WTC11 (cell line): ENCODE data around the gene GRAMD1A. TPM values are rescaled to one million over a fixed set of nuclear protein-coding genes. Genes with fewer than 3 reads are reported as not detected.
A peak's percentile ranks its signal among the peaks of the same experiment; 100 is the strongest.

Experiments used
- ATAC-seq: fragments of 200-7000 bp; cut with Tn5 transposase; 2 replicates; pipeline ENCODE4 v1.10.0; 2021; ENCODE audit warnings: mild to moderate bottlenecking, moderate library complexity
- CTCF ChIA-PET: fragments of 300-600 bp; sonication (Branson Sonifier 250); formaldehyde crosslinking; loops from one replicate; lab custom pipeline; 2021; ENCODE audit warnings: antibody characterized with exemption; lab: Charles Lee
- POLR2A ChIA-PET: fragments of 350-600 bp; sonication (Branson Sonifier 250); formaldehyde crosslinking; loops from one replicate; lab custom pipeline; 2021; ENCODE audit warnings: antibody characterized with exemption; lab: Charles Lee
- DNase-seq: peaks from one replicate; pipeline ENCODE4 v3.0.0; 2021; ENCODE audit warnings: low spot score
- H3K27ac Mint-ChIP-seq: 2 replicates; pipeline ENCODE4 v1.8.0; 2021; ENCODE audit warnings: mixed read lengths
- H3K27me3 Mint-ChIP-seq: 2 replicates; pipeline ENCODE4 v1.8.0; 2021; ENCODE audit warnings: low read depth, mild to moderate bottlenecking, moderate library complexity, mixed read lengths
- H3K36me3 Mint-ChIP-seq: 2 replicates; pipeline ENCODE4 v1.8.0; 2021; ENCODE audit warnings: mixed read lengths
- H3K4me1 Mint-ChIP-seq: 2 replicates; pipeline ENCODE4 v1.8.0; 2022; ENCODE audit warnings: mixed read lengths
- H3K4me3 Mint-ChIP-seq: 2 replicates; pipeline ENCODE4 v1.8.0; 2021; ENCODE audit warnings: mild to moderate bottlenecking, moderate library complexity, mixed read lengths
- H3K9me3 Mint-ChIP-seq: 2 replicates; pipeline ENCODE4 v1.8.0; 2021; ENCODE audit warnings: mixed read lengths
- CBFB ChIP-seq: sonication (generic); formaldehyde crosslinking; IDR thresholded peaks from 2 replicates; pipeline ENCODE4 v1.8.1; 2022; ENCODE audit warnings: mild to moderate bottlenecking, low read depth, missing genetic modification reagents
- CTCF ChIP-seq: fragments of 200-600 bp; IDR thresholded peaks from 2 replicates; pipeline ENCODE4 v1.8.0; 2022; ENCODE audit warnings: antibody characterized with exemption
- EMX1 ChIP-seq: fragments of 250-450 bp; sonication (Bioruptor Pico); IDR thresholded peaks from 2 replicates; pipeline ENCODE4 v1.8.0; 2021; ENCODE audit warnings: mild to moderate bottlenecking
- ESRRA ChIP-seq: sonication (generic); formaldehyde crosslinking; IDR thresholded peaks from 2 replicates; pipeline ENCODE4 v1.8.1; 2022; ENCODE audit warnings: mild to moderate bottlenecking, missing genetic modification reagents, borderline replicate concordance
- FOXK1 ChIP-seq: sonication (generic); formaldehyde crosslinking; IDR thresholded peaks from 2 replicates; pipeline ENCODE4 v1.8.0; 2022; ENCODE audit warnings: mild to moderate bottlenecking, moderate library complexity, missing genetic modification reagents
- FOXP1 ChIP-seq: sonication (generic); formaldehyde crosslinking; IDR thresholded peaks from 2 replicates; pipeline ENCODE4 v1.8.0; 2022; ENCODE audit warnings: missing genetic modification reagents, mild to moderate bottlenecking, moderate library complexity, borderline replicate concordance
- IRF2 ChIP-seq: sonication (generic); formaldehyde crosslinking; IDR thresholded peaks from 2 replicates; pipeline ENCODE4 v1.8.0; 2022; ENCODE audit warnings: low read depth, missing genetic modification reagents, borderline replicate concordance
- JAZF1 ChIP-seq: fragments of 250-450 bp; sonication (Bioruptor Pico); IDR thresholded peaks from 2 replicates; pipeline ENCODE4 v1.9.0; 2021; ENCODE audit warnings: moderate library complexity, mild to moderate bottlenecking, inconsistent platforms
- NFATC4 ChIP-seq: fragments of 250-450 bp; sonication (Bioruptor Pico); IDR thresholded peaks from 2 replicates; pipeline ENCODE4 v1.9.0; 2021; ENCODE audit warnings: mild to moderate bottlenecking
- NFYB ChIP-seq: sonication (generic); formaldehyde crosslinking; conservative IDR thresholded peaks from 2 replicates; pipeline ENCODE4 v1.8.0; 2022; ENCODE audit warnings: low read depth, missing genetic modification reagents
- TEAD1 ChIP-seq: sonication (generic); formaldehyde crosslinking; IDR thresholded peaks from 2 replicates; pipeline ENCODE4 v1.8.0; 2022; ENCODE audit warnings: mild to moderate bottlenecking, missing genetic modification reagents
- TEAD4 ChIP-seq: sonication (generic); formaldehyde crosslinking; IDR thresholded peaks from 2 replicates; pipeline ENCODE4 v1.8.0; 2022; ENCODE audit warnings: mild to moderate bottlenecking, missing genetic modification reagents
- ZMAT4 ChIP-seq: fragments of 250-450 bp; sonication (Bioruptor Pico); IDR thresholded peaks from 2 replicates; pipeline ENCODE4 v1.9.0; 2021; ENCODE audit warnings: mild to moderate bottlenecking
- ZNF232 ChIP-seq: sonication (generic); formaldehyde crosslinking; IDR thresholded peaks from 2 replicates; pipeline ENCODE4 v1.8.0; 2022; ENCODE audit warnings: mild to moderate bottlenecking, missing genetic modification reagents
- ZNF512 ChIP-seq: sonication (generic); formaldehyde crosslinking; IDR thresholded peaks from 2 replicates; pipeline ENCODE4 v1.8.1; 2022; ENCODE audit warnings: missing genetic modification reagents, borderline replicate concordance
- total RNA-seq: library from RNA; stranded (reverse); gene quantifications from 3 replicates; pipeline ENCODE4 v1.2.3, GENCODE V29; 2021
- TF ChIP-seq, protein P1 (sequence below): sonication (generic); formaldehyde crosslinking; IDR thresholded peaks from 2 replicates; pipeline ENCODE4 v1.8.1; 2022; ENCODE audit warnings: low read depth, missing genetic modification reagents, borderline replicate concordance
- TF ChIP-seq, protein P2 (sequence below): sonication (generic); formaldehyde crosslinking; IDR thresholded peaks from 2 replicates; pipeline ENCODE4 v1.8.0; 2022; ENCODE audit warnings: mild to moderate bottlenecking, missing genetic modification reagents

Gene GRAMD1A
- total RNA-seq, 1 experiment from 2014 or later, result 389 TPM

DNA sequence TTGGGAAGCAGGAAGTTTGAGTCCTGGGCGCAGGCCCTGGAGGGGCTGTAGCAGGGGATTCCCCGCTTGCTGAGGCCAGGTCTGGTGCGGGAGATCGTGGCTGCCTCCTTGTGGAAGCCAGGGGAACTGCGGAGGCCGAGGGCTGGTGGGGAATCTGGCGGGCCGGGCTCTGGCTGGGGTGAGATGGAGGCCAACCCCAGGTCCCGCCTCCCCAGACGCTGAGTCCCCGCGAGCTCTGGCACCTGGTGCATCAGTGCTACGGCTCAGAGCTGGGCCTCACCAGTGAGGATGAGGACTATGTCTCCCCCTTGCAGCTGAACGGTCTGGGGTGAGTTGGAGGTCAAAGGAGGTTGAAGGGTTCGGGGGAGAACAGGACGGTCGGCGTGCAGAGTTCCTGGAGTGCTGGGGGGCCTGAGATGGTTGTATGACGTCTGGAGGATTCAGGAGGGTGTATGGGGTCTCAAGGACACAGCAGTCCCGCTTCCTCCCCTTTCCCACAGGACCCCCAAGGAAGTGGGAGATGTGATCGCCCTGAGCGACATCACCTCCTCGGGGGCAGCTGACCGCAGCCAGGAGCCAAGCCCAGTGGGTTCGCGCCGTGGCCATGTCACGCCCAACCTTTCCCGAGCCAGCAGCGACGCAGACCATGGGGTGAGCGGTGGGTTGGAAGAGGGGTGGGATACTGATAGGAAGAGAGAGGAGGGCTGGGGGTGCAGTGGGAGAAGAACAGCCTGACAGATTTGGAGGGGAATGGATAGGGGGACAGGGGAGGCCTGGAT lies 13.1 kb downstream of the GRAMD1A start (continued):
- TF ChIP-seq IRF2 (no peak), EMX1 (CRISPR knock-in tag) (0 out of 2 replicates have a peak, but pooled peaks have one; percentile 59), ESRRA (CRISPR knock-in tag) (no peak), TEAD4 (CRISPR knock-in tag) (no peak), TEAD1 (CRISPR knock-in tag) (no peak), CTCF (peak; percentile 98), ZNF512 (CRISPR knock-in tag) (no peak), NFATC4 (CRISPR knock-in tag) (no peak)
- TF ChIP-seq, protein P1, sequence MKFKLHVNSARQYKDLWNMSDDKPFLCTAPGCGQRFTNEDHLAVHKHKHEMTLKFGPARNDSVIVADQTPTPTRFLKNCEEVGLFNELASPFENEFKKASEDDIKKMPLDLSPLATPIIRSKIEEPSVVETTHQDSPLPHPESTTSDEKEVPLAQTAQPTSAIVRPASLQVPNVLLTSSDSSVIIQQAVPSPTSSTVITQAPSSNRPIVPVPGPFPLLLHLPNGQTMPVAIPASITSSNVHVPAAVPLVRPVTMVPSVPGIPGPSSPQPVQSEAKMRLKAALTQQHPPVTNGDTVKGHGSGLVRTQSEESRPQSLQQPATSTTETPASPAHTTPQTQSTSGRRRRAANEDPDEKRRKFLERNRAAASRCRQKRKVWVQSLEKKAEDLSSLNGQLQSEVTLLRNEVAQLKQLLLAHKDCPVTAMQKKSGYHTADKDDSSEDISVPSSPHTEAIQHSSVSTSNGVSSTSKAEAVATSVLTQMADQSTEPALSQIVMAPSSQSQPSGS (CRISPR knock-in tag), result no peak
- TF ChIP-seq, protein P2, sequence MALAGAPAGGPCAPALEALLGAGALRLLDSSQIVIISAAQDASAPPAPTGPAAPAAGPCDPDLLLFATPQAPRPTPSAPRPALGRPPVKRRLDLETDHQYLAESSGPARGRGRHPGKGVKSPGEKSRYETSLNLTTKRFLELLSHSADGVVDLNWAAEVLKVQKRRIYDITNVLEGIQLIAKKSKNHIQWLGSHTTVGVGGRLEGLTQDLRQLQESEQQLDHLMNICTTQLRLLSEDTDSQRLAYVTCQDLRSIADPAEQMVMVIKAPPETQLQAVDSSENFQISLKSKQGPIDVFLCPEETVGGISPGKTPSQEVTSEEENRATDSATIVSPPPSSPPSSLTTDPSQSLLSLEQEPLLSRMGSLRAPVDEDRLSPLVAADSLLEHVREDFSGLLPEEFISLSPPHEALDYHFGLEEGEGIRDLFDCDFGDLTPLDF (CRISPR knock-in tag), result no peak

DNA sequence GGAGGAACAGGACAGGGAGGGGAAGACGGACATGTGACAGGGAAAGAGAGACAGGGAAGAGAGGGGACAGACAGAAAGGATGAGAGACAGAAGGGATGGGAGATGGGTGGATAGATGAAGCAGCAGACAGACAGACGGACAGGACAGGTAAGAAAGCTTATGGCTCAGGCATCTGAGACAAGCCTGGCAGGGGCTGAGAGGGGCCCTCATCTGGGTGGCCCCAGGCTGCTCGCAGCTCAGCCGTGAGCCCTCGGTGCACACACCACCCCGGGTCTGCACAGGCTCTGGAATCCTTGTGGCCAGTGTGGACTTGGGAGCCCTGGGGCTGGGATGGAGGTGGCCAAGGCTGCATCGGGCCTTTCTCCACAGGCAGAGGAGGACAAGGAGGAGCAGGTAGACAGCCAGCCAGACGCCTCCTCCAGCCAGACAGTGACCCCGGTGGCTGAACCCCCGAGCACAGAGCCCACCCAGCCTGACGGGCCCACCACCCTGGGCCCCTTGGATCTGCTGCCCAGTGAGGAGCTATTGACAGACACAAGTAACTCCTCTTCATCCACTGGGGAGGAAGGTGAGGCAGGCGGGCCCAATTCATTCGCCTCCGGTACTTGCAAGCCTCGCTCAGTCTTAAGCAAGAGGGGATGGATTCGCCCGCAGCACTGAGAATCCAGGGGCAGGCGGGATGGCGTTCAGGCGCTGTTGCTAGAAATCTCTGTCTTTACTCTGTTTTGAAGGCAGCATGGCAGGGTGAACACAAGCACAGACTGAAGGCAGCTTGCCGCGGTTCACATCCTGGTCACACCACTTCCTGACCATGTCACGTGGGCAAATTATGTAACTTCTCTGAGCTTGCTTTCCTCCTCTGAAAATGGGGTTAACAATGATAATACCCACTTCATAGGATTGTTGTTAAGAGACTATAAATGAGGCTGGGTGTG lies 14.0 kb downstream of the GRAMD1A start:
- H3K27ac Mint-ChIP-seq, result peak overlapping the region; percentile 78
- ChIA-PET CTCF (interaction anchor here (1.4 to 3.4 kb wide), 2 partner anchors 14 to 176 kb away, joined by 10 to 25 read pairs; partner anchors contain the start of gene GRAMD1A), POLR2A (no interaction called here)
- DNase-seq, result no peak
- peaks cover 82% of the 10 kb centered on the region for H3K36me3 Mint-ChIP-seq
- H3K27me3 Mint-ChIP-seq, result no peaks in the 10 kb centered on the region
- no peak for ATAC-seq
- H3K9me3 Mint-ChIP-seq, result no peaks in the 10 kb centered on the region
- TF ChIP-seq FOXK1 (CRISPR knock-in tag) (no peak), CBFB (CRISPR knock-in tag) (no peak), ZMAT4 (no peak), NFYB (CRISPR knock-in tag) (no peak), JAZF1 (CRISPR knock-in tag) (no peak), FOXP1 (CRISPR knock-in tag) (no peak), ZNF232 (no peak), CTCF (no peak), NFATC4 (CRISPR knock-in tag) (0 out of 2 replicates have a peak, but pooled peaks have one; percentile 57)
- peaks cover 11% of the 10 kb centered on the region; the same call in 1 of the 2 replicates for H3K4me1 Mint-ChIP-seq
- H3K4me3 Mint-ChIP-seq, result no peak overlapping the region
